CD4-positive, CD25-positive, alpha-beta regulatory T cell (primary cell): Measurements from ENCODE around the gene FUT7. TPM values are rescaled to one million over a fixed set of nuclear protein-coding genes. Genes with fewer than 3 reads are reported as not detected.
A peak's percentile ranks its signal among the peaks of the same experiment; 100 is the strongest.

Source experiments
- ATAC-seq, 2 donors: fragments of 150-1000 bp; cut with Tn5 transposase; one replicate each; pipeline ENCODE4 v1.10.0; 2021; ENCODE audit warnings: low read depth in 2 of 2, moderate number of reproducible peaks in 2 of 2, moderate library complexity in 1 of 2
- DNase-seq, 3 donors: peaks; one replicate each; pipeline versions ENCODE4 v3.0.0 to v3.0.0-alpha.2; 2012 to 2022; ENCODE audit warnings: mixed read lengths in 1 of 3
- H3K27ac ChIP-seq: one replicate; pipeline ENCODE4 v1.7.0; 2013; ENCODE audit warnings: mild to moderate bottlenecking, low read length; ENCODE audit not compliant: insufficient read depth, poor library complexity, severe bottlenecking
- H3K27me3 ChIP-seq: one replicate; pipeline ENCODE4 v1.7.0; 2013; ENCODE audit warnings: low read length; ENCODE audit not compliant: control insufficient read depth, insufficient read depth
- H3K36me3 ChIP-seq: one replicate; pipeline ENCODE4 v1.7.0; 2013; ENCODE audit warnings: mild to moderate bottlenecking, low read length, moderate library complexity; ENCODE audit not compliant: control insufficient read depth, insufficient read depth
- H3K4me1 ChIP-seq: 2 replicates; pipeline ENCODE4 v1.7.0; 2013; ENCODE audit warnings: mild to moderate bottlenecking, low read length; ENCODE audit not compliant: insufficient read depth, control insufficient read depth, poor library complexity, severe bottlenecking
- H3K4me3 ChIP-seq: one replicate; pipeline ENCODE4 v1.7.0; 2013; ENCODE audit warnings: low read depth, mild to moderate bottlenecking, low read length, moderate library complexity
- H3K9me3 ChIP-seq, 2 experiments: 1 replicate in 1 of 2; 2 replicates in 1 of 2; pipeline ENCODE4 v1.7.0; 2013; ENCODE audit warnings: low read length in 2 of 2, mild to moderate bottlenecking in 1 of 2, moderate library complexity in 1 of 2; ENCODE audit not compliant: control insufficient read depth in 2 of 2
- H3K27ac Mint-ChIP-seq, 3 donors: one replicate each; pipeline ENCODE4 v1.8.0; 2020 to 2022; ENCODE audit warnings: mild to moderate bottlenecking in 3 of 3, mixed read lengths in 3 of 3, moderate library complexity in 2 of 3
- H3K27me3 Mint-ChIP-seq: one replicate; pipeline ENCODE4 v1.8.0; 2022; ENCODE audit warnings: mild to moderate bottlenecking, mixed read lengths
- H3K36me3 Mint-ChIP-seq: one replicate; pipeline ENCODE4 v1.8.0; 2020; ENCODE audit warnings: mixed read lengths
- H3K4me1 Mint-ChIP-seq, 4 donors: one replicate each; pipeline ENCODE4 v1.8.0; 2020 to 2022; ENCODE audit warnings: mixed read lengths in 4 of 4, mild to moderate bottlenecking in 1 of 4
- H3K4me3 Mint-ChIP-seq, 4 donors: one replicate each; pipeline ENCODE4 v1.8.0; 2020 to 2022; ENCODE audit warnings: mild to moderate bottlenecking in 4 of 4, mixed read lengths in 4 of 4, moderate library complexity in 3 of 4
- H3K9me3 Mint-ChIP-seq, 7 donors: one replicate each; pipeline ENCODE4 v1.8.0; 2020 to 2022; ENCODE audit warnings: mixed read lengths in 7 of 7, mild to moderate bottlenecking in 3 of 7, moderate library complexity in 2 of 7
- polyA plus RNA-seq, 4 donors: library from polyadenylated mRNA; unstranded; fragments of 300-500 nt; fragmentation: Illumina TruSeq; gene quantifications; one replicate each; pipeline ENCODE4 v1.2.3, GENCODE V29; 2021
- total RNA-seq: library from RNA; stranded (reverse); gene quantifications from one replicate; pipeline ENCODE4 v1.2.3, GENCODE V29; 2022

The FUT7 gene
- total and polyA plus RNA-seq, 5 donors from 2014 or later, result 15.2 to 79.0 (median 37.4) TPM

GRCh38 chr9:136995362-136995761, 36.5 kb downstream of the FUT7 start:
- H3K4me3 ChIP-seq, result no peak overlapping the region
- peaks cover 0 to 42% (median 19%) of the 10 kb centered on the region in 4 donors for H3K4me1 Mint-ChIP-seq
- no peak for DNase-seq
- no peaks in the 10 kb centered on the region for H3K9me3 Mint-ChIP-seq
- peaks cover 14% of the 10 kb centered on the region for H3K27me3 Mint-ChIP-seq
- ATAC-seq, result no peak
- H3K27me3 ChIP-seq, result no peaks in the 10 kb centered on the region
- H3K36me3 ChIP-seq, result no peaks in the 10 kb centered on the region
- no peak overlapping the region for H3K4me3 Mint-ChIP-seq
- H3K36me3 Mint-ChIP-seq, result no peaks in the 10 kb centered on the region
- peaks cover 59% of the 10 kb centered on the region for H3K4me1 ChIP-seq
- no peak overlapping the region for H3K27ac Mint-ChIP-seq
- H3K9me3 ChIP-seq, result no peaks in the 10 kb centered on the region
- H3K27ac ChIP-seq, result no peak overlapping the region

- Histone ChIP-seq H3K4me1 (peaks cover 53% of the 10 kb centered on the region), H3K36me3 (no peaks in the 10 kb centered on the region), H3K27ac (no peak overlapping the region), H3K27me3 (no peaks in the 10 kb centered on the region), H3K4me3 (no peak overlapping the region), H3K9me3 (no peaks in the 10 kb centered on the region)
- no peak for DNase-seq
- Mint-ChIP-seq H3K36me3 (no peaks in the 10 kb centered on the region), H3K27ac (no peak overlapping the region), H3K4me1 (peaks cover 0 to 38% (median 14%) of the 10 kb centered on the region in 4 donors), H3K9me3 (no peaks in the 10 kb centered on the region), H3K4me3 (no peak overlapping the region), H3K27me3 (peaks cover 14% of the 10 kb centered on the region)
- ATAC-seq, result no peak
Observed at GRCh38 chr9:136994888-136995230, 37.0 kb downstream of the FUT7 start.

- H3K4me3 Mint-ChIP-seq, result peak overlapping the region in 1 of 4 donors; percentile 89
- peaks cover 18% of the 10 kb centered on the region for H3K27me3 Mint-ChIP-seq
- no peak overlapping the region for H3K27ac Mint-ChIP-seq
- ATAC-seq (no peak), DNase-seq (no peak)
- H3K36me3 ChIP-seq, result no peaks in the 10 kb centered on the region
- peaks cover 0 to 2% (median 0%) of the 10 kb centered on the region in 7 donors for H3K9me3 Mint-ChIP-seq
- H3K27ac ChIP-seq, result no peak overlapping the region
- no peaks in the 10 kb centered on the region for H3K9me3 ChIP-seq
- H3K36me3 Mint-ChIP-seq, result no peaks in the 10 kb centered on the region
- H3K4me1 Mint-ChIP-seq, result peaks cover 0 to 38% (median 14%) of the 10 kb centered on the region in 4 donors
- H3K4me3 ChIP-seq, result no peak overlapping the region
- no peaks in the 10 kb centered on the region for H3K27me3 ChIP-seq
- H3K4me1 ChIP-seq, result peaks cover 52% of the 10 kb centered on the region
Observed at GRCh38 chr9:136994180-136994887, 37.6 kb downstream of the FUT7 start.

- no peaks in the 10 kb centered on the region for H3K36me3 Mint-ChIP-seq
- H3K4me1 Mint-ChIP-seq, result peaks cover 0 to 34% (median 13%) of the 10 kb centered on the region in 4 donors
- DNase-seq (no peak), ATAC-seq (no peak)
- peaks cover 17% of the 10 kb centered on the region for H3K27me3 Mint-ChIP-seq
- Histone ChIP-seq H3K9me3 (no peaks in the 10 kb centered on the region), H3K36me3 (no peaks in the 10 kb centered on the region), H3K27me3 (no peaks in the 10 kb centered on the region), H3K4me3 (peak overlapping the region; percentile 48), H3K27ac (peak overlapping the region; percentile 85), H3K4me1 (peaks cover 49% of the 10 kb centered on the region)
- peak overlapping the region; percentile 51 to 82 (median 72) for H3K27ac Mint-ChIP-seq
- peaks cover 0 to 3% (median 0%) of the 10 kb centered on the region in 7 donors for H3K9me3 Mint-ChIP-seq
- peak overlapping the region; percentile 86 to 89 (median 88) for H3K4me3 Mint-ChIP-seq
Observed at GRCh38 chr9:136992819-136993369, 39.0 kb downstream of the FUT7 start.

GRCh38 chr9:136991993-136992818, 39.7 kb downstream of the FUT7 start, which contains the start of gene PAXX:
Gene PAXX (plus strand): TSS chr9:136992422. CDS start chr9:136992444, 22 bp downstream.
- Mint-ChIP-seq H3K4me3 (peak within 1 kb of the TSS; percentile 86 to 95 (median 89)), H3K27me3 (peaks cover 14% of the 10 kb centered on the region), H3K9me3 (peaks cover 0 to 4% (median 0%) of the 10 kb centered on the region in 7 donors), H3K4me1 (peaks cover 0 to 29% (median 12%) of the 10 kb centered on the region in 4 donors), H3K27ac (peak within 1 kb of the TSS; percentile 75 to 82 (median 81)), H3K36me3 (no peaks in the 10 kb centered on the region)
- DNase-seq, result peak; percentile 89 to 92 (median 92)
- Histone ChIP-seq H3K36me3 (no peaks in the 10 kb centered on the region), H3K27me3 (no peaks in the 10 kb centered on the region), H3K4me1 (peaks cover 42% of the 10 kb centered on the region), H3K4me3 (peak within 1 kb of the TSS; percentile 48), H3K27ac (peak within 1 kb of the TSS; percentile 85), H3K9me3 (no peaks in the 10 kb centered on the region)
- peak; percentile 91 for ATAC-seq

GRCh38 chr9:136990242-136990911, 41.5 kb downstream of the FUT7 start:
- peaks cover 24% of the 10 kb centered on the region for H3K27me3 Mint-ChIP-seq
- Histone ChIP-seq H3K4me3 (no peak overlapping the region), H3K27me3 (peaks cover 2% of the 10 kb centered on the region), H3K9me3 (no peaks in the 10 kb centered on the region), H3K36me3 (no peaks in the 10 kb centered on the region), H3K4me1 (peaks cover 26% of the 10 kb centered on the region), H3K27ac (no peak overlapping the region)
- ATAC-seq, result no peak
- H3K36me3 Mint-ChIP-seq, result no peaks in the 10 kb centered on the region
- H3K4me3 Mint-ChIP-seq, result peak overlapping the region; percentile 77 to 89 (median 86)
- DNase-seq, result no peak
- H3K9me3 Mint-ChIP-seq, result peaks cover 0 to 4% (median 0%) of the 10 kb centered on the region in 7 donors
- peak overlapping the region in 1 of 3 donors; percentile 75 for H3K27ac Mint-ChIP-seq
- H3K4me1 Mint-ChIP-seq, result peaks cover 0 to 23% (median 9%) of the 10 kb centered on the region in 4 donors

- Histone ChIP-seq H3K4me3 (no peak overlapping the region), H3K36me3 (no peaks in the 10 kb centered on the region), H3K9me3 (no peaks in the 10 kb centered on the region), H3K27me3 (peaks cover 6% of the 10 kb centered on the region), H3K27ac (no peak overlapping the region), H3K4me1 (peaks cover 24% of the 10 kb centered on the region)
- H3K4me3 Mint-ChIP-seq, result peak overlapping the region in 2 of 4 donors; percentile 38 to 57
- H3K27me3 Mint-ChIP-seq, result peaks cover 30% of the 10 kb centered on the region
- H3K27ac Mint-ChIP-seq, result no peak overlapping the region
- peaks cover 1% of the 10 kb centered on the region for H3K36me3 Mint-ChIP-seq
- ATAC-seq, result no peak
- peaks cover 0 to 27% (median 10%) of the 10 kb centered on the region in 4 donors for H3K4me1 Mint-ChIP-seq
- DNase-seq, result no peak
- peaks cover 0 to 4% (median 0%) of the 10 kb centered on the region in 7 donors for H3K9me3 Mint-ChIP-seq
Observed at GRCh38 chr9:136988872-136989271, 43.0 kb downstream of the FUT7 start.
